Measurements from ENCODE around the gene RBPJ. TPM values are rescaled to one million over a fixed set of nuclear protein-coding genes. Genes with fewer than 3 reads are reported as not detected.

Gene RBPJ
- total RNA-seq, 1 donor from 2014 or later, result 77.2 TPM

DNA sequence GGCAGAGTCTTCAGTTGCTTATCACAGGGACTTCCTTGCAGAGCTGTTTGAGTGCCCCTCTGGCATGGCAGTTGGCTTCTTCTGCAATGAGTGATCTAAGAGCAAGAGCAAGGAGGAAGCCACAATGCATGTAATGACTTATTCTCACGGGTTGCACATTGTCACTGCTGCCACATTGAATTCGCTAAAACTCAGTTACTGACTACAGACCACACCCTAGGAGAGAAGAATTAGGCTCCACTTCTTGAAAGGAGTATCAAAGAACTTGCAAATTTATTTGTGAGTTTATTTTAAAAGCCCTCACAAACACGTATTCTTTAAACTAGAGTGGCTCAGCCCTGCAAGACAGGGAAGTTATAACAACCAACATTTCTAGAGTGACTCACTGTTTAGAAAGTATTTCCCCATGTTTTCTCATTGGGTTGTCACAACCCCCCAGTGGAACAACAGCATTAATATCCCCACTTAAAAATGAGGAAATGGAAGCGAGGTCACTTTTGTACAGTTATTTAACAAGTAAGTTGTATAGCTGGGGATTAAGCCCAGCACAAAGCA, 32.4 kb upstream of the RBPJ start:
- Histone ChIP-seq H3K9me3 (ENCODE audit: control insufficient read depth in 3 of 3, low read length in 3 of 3) (no peaks in the 10 kb centered on the region), H3K36me3 (ENCODE audit: control insufficient read depth in 3 of 3, insufficient read depth in 3 of 3, low read length in 3 of 3) (no peaks in the 10 kb centered on the region), H3K4me1 (ENCODE audit: control insufficient read depth in 3 of 3, insufficient read depth in 3 of 3, low read length in 3 of 3) (peaks cover 0 to 6% (median 0%) of the 10 kb centered on the region in 3 donors), H3K9ac (ENCODE audit: low read depth in 1 of 3, low read length in 3 of 3) (no peak overlapping the region), H3K4me3 (ENCODE audit: low read length in 3 of 3) (no peak overlapping the region), H3K27ac (ENCODE audit: low read depth, low read length) (peak overlapping the region; percentile 63), H3K27me3 (ENCODE audit: control insufficient read depth in 3 of 3, insufficient read depth in 3 of 3, low read length in 3 of 3) (no peaks in the 10 kb centered on the region)

- Histone ChIP-seq H3K27ac (ENCODE audit: low read depth, low read length) (no peak overlapping the region), H3K27me3 (ENCODE audit: control insufficient read depth in 3 of 3, insufficient read depth in 3 of 3, low read length in 3 of 3) (no peaks in the 10 kb centered on the region)
Observed at GRCh38 chr4:26289401-26289800, 31.4 kb upstream of the RBPJ start.

GRCh38 chr4:26290321-26290720, 30.5 kb upstream of the RBPJ start:
- Histone ChIP-seq H3K27me3 (ENCODE audit: control insufficient read depth in 3 of 3, insufficient read depth in 3 of 3, low read length in 3 of 3) (no peaks in the 10 kb centered on the region), H3K36me3 (ENCODE audit: control insufficient read depth in 3 of 3, insufficient read depth in 3 of 3, low read length in 3 of 3) (no peaks in the 10 kb centered on the region), H3K27ac (ENCODE audit: low read depth, low read length) (no peak overlapping the region), H3K4me3 (ENCODE audit: low read length in 3 of 3) (no peak overlapping the region), H3K4me1 (ENCODE audit: control insufficient read depth in 3 of 3, insufficient read depth in 3 of 3, low read length in 3 of 3) (peaks cover 0 to 6% (median 0%) of the 10 kb centered on the region in 3 donors), H3K9me3 (ENCODE audit: control insufficient read depth in 3 of 3, low read length in 3 of 3) (no peaks in the 10 kb centered on the region), H3K9ac (ENCODE audit: low read depth in 1 of 3, low read length in 3 of 3) (no peak overlapping the region)

More at GRCh38 chr4:26289401-26289800, 31.4 kb upstream of the RBPJ start:
- H3K4me1 ChIP-seq (ENCODE audit: control insufficient read depth in 3 of 3, insufficient read depth in 3 of 3, low read length in 3 of 3), result peaks cover 0 to 6% (median 0%) of the 10 kb centered on the region in 3 donors
- no peak overlapping the region for H3K4me3 ChIP-seq (ENCODE audit: low read length in 3 of 3)
- H3K9me3 ChIP-seq (ENCODE audit: control insufficient read depth in 3 of 3, low read length in 3 of 3), result no peaks in the 10 kb centered on the region
- no peak overlapping the region for H3K9ac ChIP-seq (ENCODE audit: low read depth in 1 of 3, low read length in 3 of 3)
- H3K36me3 ChIP-seq (ENCODE audit: control insufficient read depth in 3 of 3, insufficient read depth in 3 of 3, low read length in 3 of 3), result no peaks in the 10 kb centered on the region

DNA sequence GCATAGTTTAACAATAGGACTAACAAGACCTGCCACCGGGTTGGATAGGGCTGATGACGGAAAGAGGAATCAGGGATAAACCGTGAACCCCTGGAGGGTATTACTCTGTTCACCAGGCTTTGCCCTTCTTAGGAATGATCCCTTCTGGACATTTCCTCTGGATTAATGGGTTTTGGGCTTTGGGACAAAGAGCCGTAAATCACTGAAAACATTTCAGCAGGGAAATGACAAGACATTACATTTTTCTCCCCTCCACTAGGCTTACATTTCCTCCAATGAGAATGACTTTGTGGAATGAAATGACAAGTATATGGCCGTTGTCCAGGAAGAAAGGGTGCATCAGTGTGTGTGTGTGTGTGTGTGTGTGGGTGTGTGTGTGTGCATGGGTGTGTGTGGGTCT, 25.9 kb upstream of the RBPJ start:
- H3K4me1 ChIP-seq (ENCODE audit: control insufficient read depth in 3 of 3, insufficient read depth in 3 of 3, low read length in 3 of 3), result peaks cover 0 to 12% (median 0%) of the 10 kb centered on the region in 3 donors
- H3K27ac ChIP-seq (ENCODE audit: low read depth, low read length), result no peak overlapping the region
- H3K9me3 ChIP-seq (ENCODE audit: control insufficient read depth in 3 of 3, low read length in 3 of 3), result no peaks in the 10 kb centered on the region
- no peaks in the 10 kb centered on the region for H3K36me3 ChIP-seq (ENCODE audit: control insufficient read depth in 3 of 3, insufficient read depth in 3 of 3, low read length in 3 of 3)
- H3K4me3 ChIP-seq (ENCODE audit: low read length in 3 of 3), result no peak overlapping the region
- no peaks in the 10 kb centered on the region for H3K27me3 ChIP-seq (ENCODE audit: control insufficient read depth in 3 of 3, insufficient read depth in 3 of 3, low read length in 3 of 3)
- H3K9ac ChIP-seq (ENCODE audit: low read depth in 1 of 3, low read length in 3 of 3), result no peak overlapping the region

- Histone ChIP-seq H3K9me3 (ENCODE audit: control insufficient read depth in 3 of 3, low read length in 3 of 3) (no peaks in the 10 kb centered on the region), H3K27ac (ENCODE audit: low read depth, low read length) (no peak overlapping the region), H3K4me1 (ENCODE audit: control insufficient read depth in 3 of 3, insufficient read depth in 3 of 3, low read length in 3 of 3) (peaks cover 0 to 8% (median 0%) of the 10 kb centered on the region in 3 donors), H3K27me3 (ENCODE audit: control insufficient read depth in 3 of 3, insufficient read depth in 3 of 3, low read length in 3 of 3) (no peaks in the 10 kb centered on the region), H3K9ac (ENCODE audit: low read depth in 1 of 3, low read length in 3 of 3) (no peak overlapping the region), H3K36me3 (ENCODE audit: control insufficient read depth in 3 of 3, insufficient read depth in 3 of 3, low read length in 3 of 3) (no peaks in the 10 kb centered on the region), H3K4me3 (ENCODE audit: low read length in 3 of 3) (no peak overlapping the region)
Observed at GRCh38 chr4:26296021-26296420, 24.8 kb upstream of the RBPJ start.

DNA sequence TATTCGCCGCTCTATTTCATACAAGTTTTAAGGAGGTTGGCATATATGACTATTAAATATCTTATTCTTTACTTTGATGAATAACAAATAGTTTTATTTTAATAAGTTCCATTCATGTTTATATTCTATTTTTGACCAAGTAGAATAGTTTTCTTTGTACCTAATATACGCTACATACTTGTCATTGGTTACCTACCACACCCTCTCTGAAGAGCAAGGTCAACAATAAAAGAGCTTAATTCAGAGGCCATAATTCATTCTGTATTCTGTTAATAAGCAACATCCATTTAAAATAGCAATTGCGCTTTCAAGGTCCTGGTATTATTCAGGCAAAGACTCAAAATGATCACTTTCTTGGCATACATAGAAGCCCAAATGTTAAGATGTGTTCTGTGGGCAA, 24.3 kb upstream of the RBPJ start:
- no peaks in the 10 kb centered on the region for H3K27me3 ChIP-seq (ENCODE audit: control insufficient read depth in 3 of 3, insufficient read depth in 3 of 3, low read length in 3 of 3)
- H3K4me1 ChIP-seq (ENCODE audit: control insufficient read depth in 3 of 3, insufficient read depth in 3 of 3, low read length in 3 of 3), result peaks cover 0 to 8% (median 0%) of the 10 kb centered on the region in 3 donors
- H3K36me3 ChIP-seq (ENCODE audit: control insufficient read depth in 3 of 3, insufficient read depth in 3 of 3, low read length in 3 of 3), result no peaks in the 10 kb centered on the region
- H3K9me3 ChIP-seq (ENCODE audit: control insufficient read depth in 3 of 3, low read length in 3 of 3), result no peaks in the 10 kb centered on the region
- H3K27ac ChIP-seq (ENCODE audit: low read depth, low read length), result no peak overlapping the region
- H3K9ac ChIP-seq (ENCODE audit: low read depth in 1 of 3, low read length in 3 of 3), result no peak overlapping the region
- no peak overlapping the region for H3K4me3 ChIP-seq (ENCODE audit: low read length in 3 of 3)

DNA sequence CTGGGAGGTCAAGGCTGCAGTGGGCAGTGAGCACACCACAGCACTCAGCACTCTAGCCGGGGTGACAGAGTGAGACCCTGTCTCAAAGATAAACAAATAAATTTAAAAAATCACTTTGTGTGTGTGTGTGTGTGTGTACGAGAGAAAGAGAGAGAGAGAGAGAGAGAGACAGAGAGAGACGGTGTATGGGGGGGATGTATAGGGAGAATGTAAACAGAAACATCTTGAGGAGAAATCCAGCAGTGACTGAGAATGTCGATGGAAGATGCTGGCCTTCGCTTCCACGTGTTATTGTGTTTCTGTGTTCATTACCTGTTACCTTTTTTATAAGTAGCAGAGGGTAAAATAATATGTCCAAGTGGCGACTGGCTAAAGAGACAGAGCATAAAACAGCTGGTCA, 23.6 kb upstream of the RBPJ start:
- peaks cover 0 to 8% (median 0%) of the 10 kb centered on the region in 3 donors for H3K4me1 ChIP-seq (ENCODE audit: control insufficient read depth in 3 of 3, insufficient read depth in 3 of 3, low read length in 3 of 3)

GRCh38 chr4:26298198-26298947, 22.4 kb upstream of the RBPJ start:
- Histone ChIP-seq H3K4me3 (ENCODE audit: low read length in 3 of 3) (no peak overlapping the region), H3K27ac (ENCODE audit: low read depth, low read length) (no peak overlapping the region), H3K4me1 (ENCODE audit: control insufficient read depth in 3 of 3, insufficient read depth in 3 of 3, low read length in 3 of 3) (peaks cover 0 to 8% (median 0%) of the 10 kb centered on the region in 3 donors), H3K9ac (ENCODE audit: low read depth in 1 of 3, low read length in 3 of 3) (no peak overlapping the region), H3K36me3 (ENCODE audit: control insufficient read depth in 3 of 3, insufficient read depth in 3 of 3, low read length in 3 of 3) (no peaks in the 10 kb centered on the region), H3K27me3 (ENCODE audit: control insufficient read depth in 3 of 3, insufficient read depth in 3 of 3, low read length in 3 of 3) (no peaks in the 10 kb centered on the region), H3K9me3 (ENCODE audit: control insufficient read depth in 3 of 3, low read length in 3 of 3) (no peaks in the 10 kb centered on the region)

More for the DNA sequence above, 23.6 kb upstream of the RBPJ start:
- Histone ChIP-seq H3K27me3 (ENCODE audit: control insufficient read depth in 3 of 3, insufficient read depth in 3 of 3, low read length in 3 of 3) (no peaks in the 10 kb centered on the region), H3K27ac (ENCODE audit: low read depth, low read length) (no peak overlapping the region), H3K9me3 (ENCODE audit: control insufficient read depth in 3 of 3, low read length in 3 of 3) (no peaks in the 10 kb centered on the region), H3K9ac (ENCODE audit: low read depth in 1 of 3, low read length in 3 of 3) (no peak overlapping the region), H3K36me3 (ENCODE audit: control insufficient read depth in 3 of 3, insufficient read depth in 3 of 3, low read length in 3 of 3) (no peaks in the 10 kb centered on the region), H3K4me3 (ENCODE audit: low read length in 3 of 3) (no peak overlapping the region)

DNA sequence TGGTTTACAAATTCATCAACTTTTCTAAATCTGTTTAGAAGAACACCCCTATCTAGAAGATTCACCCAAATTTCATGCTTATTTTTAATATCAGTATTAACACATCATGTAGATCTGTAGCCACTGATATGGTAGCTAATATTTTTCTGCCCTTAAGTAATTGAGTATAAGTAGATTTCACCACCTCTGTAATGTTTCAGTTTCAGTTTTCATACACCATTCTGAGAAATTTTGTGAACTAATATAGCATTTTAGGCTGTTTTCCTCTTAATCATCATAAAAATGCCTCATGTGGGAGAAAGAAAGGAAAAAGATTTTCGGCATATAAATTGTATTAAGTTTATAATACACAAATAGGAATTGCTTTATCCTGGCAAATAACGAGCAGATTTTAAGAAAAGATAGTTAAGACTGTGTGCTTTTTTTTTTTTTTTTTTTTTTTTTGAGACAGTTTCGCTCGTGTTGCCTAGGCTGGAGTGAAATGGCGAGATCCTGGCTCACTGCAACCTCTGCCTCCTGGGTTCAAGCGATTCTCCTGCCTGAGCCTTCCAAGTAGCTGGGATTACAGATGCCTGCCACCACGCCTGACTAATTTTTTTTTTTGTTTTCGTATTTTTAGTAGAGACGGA, 21.4 kb upstream of the RBPJ start:
- H3K9ac ChIP-seq (ENCODE audit: low read depth in 1 of 3, low read length in 3 of 3), result no peak overlapping the region
- no peak overlapping the region for H3K27ac ChIP-seq (ENCODE audit: low read depth, low read length)
- peaks cover 0 to 8% (median 0%) of the 10 kb centered on the region in 3 donors for H3K4me1 ChIP-seq (ENCODE audit: control insufficient read depth in 3 of 3, insufficient read depth in 3 of 3, low read length in 3 of 3)
- H3K9me3 ChIP-seq (ENCODE audit: control insufficient read depth in 3 of 3, low read length in 3 of 3), result no peaks in the 10 kb centered on the region
- H3K36me3 ChIP-seq (ENCODE audit: control insufficient read depth in 3 of 3, insufficient read depth in 3 of 3, low read length in 3 of 3), result no peaks in the 10 kb centered on the region
- H3K4me3 ChIP-seq (ENCODE audit: low read length in 3 of 3), result no peak overlapping the region
- no peaks in the 10 kb centered on the region for H3K27me3 ChIP-seq (ENCODE audit: control insufficient read depth in 3 of 3, insufficient read depth in 3 of 3, low read length in 3 of 3)
